GM23338 (cell line): Measurements from ENCODE around the gene PCDHGA8.

ENCODE experiments used
- CTCF ChIP-seq, 2 experiments: fragments of 200-600 bp in 1 of 2; sonication (generic) in 1 of 2; conservative IDR thresholded peaks; 2 replicates each; pipeline versions ENCODE4 v1.5.1 to v1.6.1; 2016 to 2017; ENCODE audit warnings: antibody characterized with exemption in 2 of 2, low read depth in 2 of 2, mild to moderate bottlenecking in 2 of 2, moderate library complexity in 1 of 2
- ETS1 ChIP-seq: IDR thresholded peaks from 2 replicates; pipeline ENCODE4 v1.6.1; 2016; ENCODE audit warnings: antibody characterized with exemption
- EZH2 ChIP-seq: fragments of 200-600 bp; sonication (generic); IDR thresholded peaks from one replicate; pipeline ENCODE4 v1.8.0; 2017; ENCODE audit warnings: antibody characterized with exemption, mild to moderate bottlenecking, low read depth; ENCODE audit not compliant: unreplicated experiment
- EZH2phosphoT487 ChIP-seq: fragments of 200-600 bp; sonication (generic); IDR thresholded peaks from one replicate; pipeline ENCODE4 v1.8.1; 2018; ENCODE audit warnings: antibody characterized with exemption; ENCODE audit not compliant: unreplicated experiment
- JUNB ChIP-seq: IDR thresholded peaks from one replicate; pipeline ENCODE4 v1.6.1; 2016; ENCODE audit warnings: antibody characterized with exemption; ENCODE audit not compliant: unreplicated experiment
- POLR2AphosphoS5 ChIP-seq: IDR thresholded peaks from 2 replicates; pipeline ENCODE4 v1.6.1; 2016; ENCODE audit warnings: antibody characterized with exemption, low read depth
- REST ChIP-seq: IDR thresholded peaks from one replicate; pipeline ENCODE4 v1.6.1; 2018; ENCODE audit warnings: antibody characterized with exemption; ENCODE audit not compliant: unreplicated experiment

- TF ChIP-seq CTCF (conservative IDR thresholded peaks at IDR 0.05; ENCODE audit: low read depth in 2 of 2) (0 out of 4 replicates have a peak, but pooled peaks of 1 of the 2 experiments have one; percentile 12), REST (no peak), POLR2AphosphoS5 (no peak), EZH2 (no peak), EZH2phosphoT487 (no peak), ETS1 (no peak), JUNB (no peak)
Measured at GRCh38 chr5:141439411-141440141, 47.1 kb downstream of the PCDHGA8 start.
